GM20000 (cell line): Measurements from ENCODE around the gene CDH20.

Experiments
- DNase-seq: peaks from one replicate; pipeline ENCODE4 v3.0.0; 2012; ENCODE audit warnings: low spot score
- CTCF ChIP-seq: IDR thresholded peaks from 2 replicates; pipeline ENCODE4 v1.5.1; 2012; ENCODE audit warnings: mild to moderate bottlenecking, control low read depth; ENCODE audit errors: extremely low read depth, missing control alignments

The CDH20 gene

DNA sequence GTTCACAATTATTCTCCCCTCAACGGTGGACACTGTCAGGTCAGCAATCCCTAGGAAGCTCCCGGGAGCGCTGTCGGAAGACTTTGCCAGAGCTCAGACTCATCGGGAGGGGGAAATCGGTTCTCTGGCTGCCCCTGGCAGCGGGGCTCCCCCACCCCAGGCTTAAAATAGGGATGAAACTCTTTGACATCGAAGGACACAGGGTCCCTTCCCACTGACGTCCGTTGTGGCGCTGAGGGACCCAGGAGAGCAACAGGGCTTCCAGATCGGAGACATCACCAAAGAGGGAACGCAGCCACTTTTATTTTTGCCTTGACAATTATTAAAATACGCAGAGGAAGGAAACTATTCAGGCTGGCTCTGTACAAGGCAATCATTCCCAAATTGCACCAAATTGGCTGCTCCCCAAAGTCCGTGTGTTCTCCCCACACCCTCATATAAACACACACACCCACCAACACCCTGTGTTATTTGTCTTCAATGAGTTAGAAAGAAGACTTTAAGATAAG is 249.0 kb downstream of the CDH20 start:
- DNase-seq = no peak
- no peak for TF ChIP-seq CTCF

- TF ChIP-seq CTCF = no peak
Measured at GRCh38 chr18:61583548-61583947, 250.3 kb downstream of the CDH20 start.

GRCh38 chr18:61587865-61588264 is 254.6 kb downstream of the CDH20 start:
- TF ChIP-seq CTCF = no peak

More at GRCh38 chr18:61583548-61583947, 250.3 kb downstream of the CDH20 start:
- no peak for DNase-seq

GRCh38 chr18:61589053-61589723 is 256.0 kb downstream of the CDH20 start:
- TF ChIP-seq CTCF = no peak
- no peak for DNase-seq

More at GRCh38 chr18:61587865-61588264, 254.6 kb downstream of the CDH20 start:
- no peak for DNase-seq

GRCh38 chr18:61589724-61590065 is 256.5 kb downstream of the CDH20 start:
- no peak for TF ChIP-seq CTCF
- DNase-seq = no peak

DNA sequence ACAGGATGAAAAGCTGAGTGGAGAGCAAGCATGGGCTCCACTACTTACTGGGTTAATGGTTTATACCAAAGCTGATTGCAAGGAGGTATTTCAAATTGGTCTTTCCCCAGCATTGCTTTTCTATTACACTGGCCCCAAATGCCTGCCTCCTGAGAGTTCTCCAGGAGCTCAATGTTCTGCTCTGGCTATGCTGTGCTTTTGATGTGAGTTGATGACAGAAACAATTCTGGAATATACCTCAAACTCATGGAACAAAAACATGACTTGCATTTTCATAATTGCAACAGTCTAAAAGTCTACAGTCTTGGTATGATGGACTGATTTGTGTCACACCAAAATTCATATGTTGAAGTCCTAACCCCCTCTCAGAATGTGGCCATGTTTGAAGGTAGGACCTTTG is 258.0 kb downstream of the CDH20 start:
- no peak for DNase-seq
- no peak for TF ChIP-seq CTCF

GRCh38 chr18:61595615-61596251 is 262.5 kb downstream of the CDH20 start:
- DNase-seq = no peak
- TF ChIP-seq CTCF = no peak
